Large intestine (tissue), 3 donors: Measurements from ENCODE around the gene PIGA. TPM values are rescaled to one million over a fixed set of nuclear protein-coding genes. Genes with fewer than 3 reads are reported as not detected.
"Not testable (repeated sequence)": the region's sequence is repeated elsewhere in the genome, so short reads cannot be mapped to it uniquely, and the experiment has no call there.

ENCODE experiments used
- DNase-seq, 2 donors: peaks; one replicate each; pipeline versions ENCODE4 v3.0.0 to v3.0.0-alpha.2; 2013
- H3K27ac ChIP-seq: one replicate; pipeline ENCODE4 v1.5.1; 2013; ENCODE audit warnings: low read length
- H3K27me3 ChIP-seq: 2 replicates; pipeline ENCODE4 v1.6.1; 2013; ENCODE audit warnings: low read length; ENCODE audit not compliant: control insufficient read depth, insufficient read depth
- H3K36me3 ChIP-seq: 2 replicates; pipeline ENCODE4 v1.6.1; 2013; ENCODE audit warnings: low read length; ENCODE audit not compliant: control insufficient read depth, insufficient read depth
- H3K4me1 ChIP-seq: one replicate; pipeline ENCODE4 v1.6.1; 2013; ENCODE audit warnings: low read length; ENCODE audit not compliant: control insufficient read depth, insufficient read depth
- H3K4me3 ChIP-seq: one replicate; pipeline ENCODE4 v1.5.1; 2013; ENCODE audit warnings: low read length
- H3K9me3 ChIP-seq: one replicate; pipeline ENCODE4 v1.6.1; 2013; ENCODE audit warnings: mild to moderate bottlenecking, low read depth, low read length, moderate library complexity; ENCODE audit not compliant: control insufficient read depth
- WGBS: methylation state at CpG from one replicate; pipeline ENCODE4 v1.1.5; 2013; ENCODE audit warnings: low lambda C conversion rate; ENCODE audit not compliant: insufficient coverage; 5-methylcytosine and 5-hydroxymethylcytosine counted together
- polyA plus RNA-seq: library from polyadenylated mRNA; unstranded; fragments of 120-200 nt; gene quantifications from one replicate; pipeline ENCODE4 v1.2.1, GENCODE V29; 2013

PIGA gene
- polyA plus RNA-seq, 1 donor = 10.8 TPM

- DNase-seq = no peak
- no peak overlapping the region for H3K27ac ChIP-seq
- 100% methylated on average over 1 of the region's 3 CpGs for WGBS
Measured at GRCh38 chrX:15322072-15322471, 13.3 kb downstream of the PIGA start.

DNA sequence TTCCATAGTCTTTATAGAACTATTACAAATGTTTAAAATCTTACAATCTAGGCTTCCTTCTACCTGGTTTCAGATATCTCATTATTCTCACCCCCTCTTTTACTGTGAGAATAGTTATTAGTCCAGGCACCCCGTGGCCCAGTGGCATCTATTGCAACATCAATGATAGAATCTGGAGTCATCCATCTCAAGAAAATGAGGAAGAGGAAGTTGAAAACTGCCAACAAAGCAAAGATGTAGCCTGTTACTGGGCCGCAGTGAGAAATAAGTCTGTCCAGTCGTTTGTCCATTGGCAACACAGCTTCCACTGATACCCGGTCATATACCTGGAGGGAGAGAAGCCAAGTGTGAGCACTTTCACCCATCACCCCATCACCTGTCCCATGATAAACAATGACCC is 13.9 kb downstream of the PIGA start:
- DNase-seq = no peak
- WGBS = no CpG with 5 or more reads among the region's 4 CpGs
- no peaks in the 10 kb centered on the region for H3K9me3 ChIP-seq
- H3K4me1 ChIP-seq = no peaks in the 10 kb centered on the region
- H3K27me3 ChIP-seq = no peaks in the 10 kb centered on the region
- no peak overlapping the region for H3K27ac ChIP-seq
- peaks cover 6% of the 10 kb centered on the region for H3K36me3 ChIP-seq
- H3K4me3 ChIP-seq = no peak overlapping the region

More at GRCh38 chrX:15322072-15322471, 13.3 kb downstream of the PIGA start:
- peaks cover 6% of the 10 kb centered on the region for H3K36me3 ChIP-seq
- H3K27me3 ChIP-seq = no peaks in the 10 kb centered on the region
- no peaks in the 10 kb centered on the region for H3K9me3 ChIP-seq
- no peaks in the 10 kb centered on the region for H3K4me1 ChIP-seq
- H3K4me3 ChIP-seq = no peak overlapping the region

GRCh38 chrX:15320297-15320696 is 15.0 kb downstream of the PIGA start:
- Histone ChIP-seq H3K36me3 (peaks cover 6% of the 10 kb centered on the region), H3K4me3 (no peak overlapping the region), H3K27ac (no peak overlapping the region), H3K27me3 (no peaks in the 10 kb centered on the region), H3K4me1 (no peaks in the 10 kb centered on the region), H3K9me3 (no peaks in the 10 kb centered on the region)
- DNase-seq = no peak
- WGBS = no CpG with 5 or more reads among the region's 4 CpGs

DNA sequence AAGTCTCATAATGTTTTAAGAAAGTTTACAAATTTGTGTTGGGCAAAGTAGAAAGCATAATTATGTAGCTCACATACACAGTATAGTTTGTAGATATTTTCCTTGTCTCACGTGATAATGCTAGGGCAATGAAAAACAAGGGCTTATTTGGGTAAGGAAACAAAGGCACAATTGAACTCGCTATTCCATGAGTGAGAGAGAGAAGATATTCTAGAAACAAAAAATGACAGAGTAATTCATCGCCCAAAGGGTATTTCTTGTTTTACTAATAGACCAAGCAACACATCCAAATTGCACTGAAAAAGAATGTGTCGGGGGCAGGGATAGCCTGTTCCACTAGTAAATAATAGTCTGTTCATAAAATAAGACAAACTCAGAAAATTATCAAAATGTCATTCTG is 16.2 kb downstream of the PIGA start:
- H3K9me3 ChIP-seq = no peaks in the 10 kb centered on the region
- no peaks in the 10 kb centered on the region for H3K27me3 ChIP-seq
- H3K36me3 ChIP-seq = peaks cover 6% of the 10 kb centered on the region
- no peaks in the 10 kb centered on the region for H3K4me1 ChIP-seq
- no CpG with 5 or more reads among the region's 4 CpGs for WGBS
- no peak overlapping the region for H3K4me3 ChIP-seq
- no peak overlapping the region for H3K27ac ChIP-seq
- no peak for DNase-seq

GRCh38 chrX:15315509-15315908 is 19.8 kb downstream of the PIGA start, which contains the start of gene ASB11:
ASB11 (minus strand) TSS chrX:15315640; CDS start chrX:15315605, 35 bp downstream.
- H3K27me3 ChIP-seq = no peaks in the 10 kb centered on the region
- no peaks in the 10 kb centered on the region for H3K9me3 ChIP-seq
- WGBS = 60% methylated on average over 1 of the region's 3 CpGs
- no peak for DNase-seq
- no peaks in the 10 kb centered on the region for H3K36me3 ChIP-seq
- no peak within 1 kb of the TSS for H3K27ac ChIP-seq
- no peak within 1 kb of the TSS for H3K4me3 ChIP-seq
- H3K4me1 ChIP-seq = no peaks in the 10 kb centered on the region

GRCh38 chrX:15314472-15314871 is 20.9 kb downstream of the PIGA start:
- H3K27ac ChIP-seq = no peak overlapping the region
- DNase-seq = no peak
- no peaks in the 10 kb centered on the region for H3K9me3 ChIP-seq
- no peaks in the 10 kb centered on the region for H3K36me3 ChIP-seq
- no peak overlapping the region for H3K4me3 ChIP-seq
- no peaks in the 10 kb centered on the region for H3K27me3 ChIP-seq
- no peaks in the 10 kb centered on the region for H3K4me1 ChIP-seq
- no CpG with 5 or more reads among the region's 2 CpGs for WGBS

- no peak for DNase-seq
- no peaks in the 10 kb centered on the region for H3K27me3 ChIP-seq
- no peak overlapping the region for H3K4me3 ChIP-seq
- no peaks in the 10 kb centered on the region for H3K9me3 ChIP-seq
- H3K27ac ChIP-seq = no peak overlapping the region
- no peaks in the 10 kb centered on the region for H3K36me3 ChIP-seq
- H3K4me1 ChIP-seq = no peaks in the 10 kb centered on the region
- no CpG with 5 or more reads among the region's 3 CpGs for WGBS
Measured at GRCh38 chrX:15311119-15311518, 24.2 kb downstream of the PIGA start.

- WGBS = no CpG with 5 or more reads among the region's 3 CpGs
- Histone ChIP-seq H3K27ac (no peak overlapping the region), H3K9me3 (no peaks in the 10 kb centered on the region), H3K4me1 (no peaks in the 10 kb centered on the region), H3K4me3 (no peak overlapping the region), H3K27me3 (no peaks in the 10 kb centered on the region), H3K36me3 (no peaks in the 10 kb centered on the region)
- peak; percentile 4 to 11 for DNase-seq
Measured at GRCh38 chrX:15310117-15310516, 25.2 kb downstream of the PIGA start.

- WGBS = no CpG with 5 or more reads among the region's 3 CpGs
- not testable (repeated sequence) for DNase-seq
Measured at GRCh38 chrX:15305899-15306298, 29.4 kb downstream of the PIGA start.

DNA sequence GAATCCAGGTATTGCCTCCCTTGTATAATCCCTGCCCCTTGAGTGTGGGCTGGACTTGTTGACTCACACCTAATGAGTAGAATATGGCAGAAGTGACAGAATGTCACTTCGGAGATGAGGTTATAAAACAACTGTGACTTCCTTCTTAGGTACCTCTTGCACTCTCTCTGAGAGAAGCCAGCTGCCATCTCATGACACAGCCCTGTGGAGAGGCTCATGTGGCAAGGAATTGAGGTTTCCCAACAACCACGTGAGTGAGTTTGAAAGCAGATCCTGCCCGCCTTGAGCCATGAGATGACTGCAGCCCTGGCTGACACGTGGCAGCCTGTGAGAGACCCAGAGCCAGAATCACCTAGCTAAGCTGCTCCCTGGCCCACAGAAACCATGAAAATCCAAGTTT is 33.4 kb downstream of the PIGA start:
- H3K9me3 ChIP-seq = no peaks in the 10 kb centered on the region
- H3K27me3 ChIP-seq = no peaks in the 10 kb centered on the region
- no CpG with 5 or more reads among the region's 4 CpGs for WGBS
- DNase-seq = peak; percentile 51 to 70
- H3K27ac ChIP-seq = peak overlapping the region; percentile 42
- H3K4me1 ChIP-seq = peaks cover 2% of the 10 kb centered on the region
- no peak overlapping the region for H3K4me3 ChIP-seq
- H3K36me3 ChIP-seq = no peaks in the 10 kb centered on the region

More at GRCh38 chrX:15305899-15306298, 29.4 kb downstream of the PIGA start:
- H3K9me3 ChIP-seq, H3K36me3 ChIP-seq, H3K4me1 ChIP-seq, H3K27me3 ChIP-seq, H3K27ac ChIP-seq, H3K4me3 ChIP-seq: not testable (repeated sequence)
